ENCODE measurements around the gene MYO9A. TPM values are rescaled to one million over a fixed set of nuclear protein-coding genes. Genes with fewer than 3 reads are reported as not detected.
A peak's percentile ranks its signal among the peaks of the same experiment; 100 is the strongest.

The MYO9A gene
- total and polyA plus RNA-seq, 5 experiments from 2014 or later = 11.7 to 45.2 (median 13.3) TPM

DNA sequence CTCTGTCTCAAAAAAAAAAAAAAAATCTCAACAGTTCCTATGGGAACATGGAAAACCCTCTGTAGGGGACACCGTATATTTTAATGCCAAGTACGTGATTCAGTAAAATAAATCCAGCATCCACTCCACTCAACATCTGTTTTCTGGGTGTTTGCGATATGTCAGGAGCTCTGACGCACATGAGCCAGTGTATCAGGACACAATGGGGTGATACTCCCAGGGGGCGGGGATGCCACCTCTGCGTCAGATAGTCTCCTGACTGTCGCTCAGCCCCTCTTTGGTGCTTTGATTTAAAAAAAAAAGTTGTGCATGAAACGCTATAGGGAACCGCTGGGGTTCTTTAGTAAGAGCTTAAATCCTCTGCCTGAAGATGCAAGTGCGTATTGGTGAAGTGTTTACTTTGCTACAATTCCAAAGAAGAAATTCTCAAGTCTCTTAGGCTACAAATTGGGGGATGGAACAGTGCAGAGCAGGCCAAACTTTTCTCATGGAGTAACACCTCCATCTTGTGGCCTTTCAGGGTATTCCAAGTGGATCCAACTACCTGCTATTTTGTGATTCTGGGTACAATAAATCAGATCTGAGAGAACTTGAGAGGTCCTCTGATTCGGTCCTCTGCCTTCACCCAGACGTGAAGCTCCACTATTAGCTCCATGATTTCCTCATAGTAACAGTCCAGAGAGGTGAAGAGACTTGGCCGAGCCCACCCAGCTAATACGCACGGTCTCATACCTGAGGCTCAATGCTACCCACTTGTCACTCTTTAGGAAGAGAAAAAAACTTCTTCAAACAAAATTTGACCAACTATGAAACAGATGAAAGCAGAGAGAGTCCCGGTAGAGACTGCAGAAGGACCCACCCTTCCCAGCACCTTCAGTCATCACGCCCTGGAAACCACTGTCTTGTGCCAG lies 316.9 kb downstream of the MYO9A start:
- ATAC-seq (no peak), DNase-seq (peak in 2 of 10 donors; percentile 8 to 9)
- Mint-ChIP-seq H3K9me3 (peaks cover 0 to 2% (median 0%) of the 10 kb centered on the region in 9 donors), H3K27ac (no peak overlapping the region), H3K36me3 (no peaks in the 10 kb centered on the region), H3K4me3 (no peak overlapping the region), H3K4me1 (peaks cover 0 to 3% (median under 1%) of the 10 kb centered on the region in 4 donors), H3K27me3 (peaks cover 11 to 40% (median 28%) of the 10 kb centered on the region in 5 donors)
- POLR2A ChIA-PET = no interaction called here

DNA sequence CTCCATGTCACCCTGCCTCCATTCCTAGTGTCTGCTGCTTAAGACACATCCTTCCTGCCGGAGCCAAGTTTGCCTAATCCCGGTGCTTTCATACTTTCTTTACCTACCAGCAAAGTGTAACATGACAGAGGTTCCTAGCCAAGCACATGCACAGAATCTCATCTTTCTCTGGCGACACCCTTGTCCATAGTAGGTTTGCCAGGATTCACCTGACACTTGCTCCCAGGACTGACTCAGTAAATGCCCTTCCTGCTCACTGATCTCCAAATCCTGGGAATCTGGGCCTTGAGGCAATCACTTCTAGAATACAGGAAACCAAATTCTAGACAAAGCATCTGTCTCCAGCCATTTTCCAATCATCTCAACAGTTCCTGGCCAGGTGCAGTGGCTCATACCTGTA lies 317.8 kb downstream of the MYO9A start:
- H3K27ac Mint-ChIP-seq = no peak overlapping the region
- ATAC-seq = no peak
- peaks cover 0 to 2% (median under 1%) of the 10 kb centered on the region in 4 donors for H3K4me1 Mint-ChIP-seq
- H3K36me3 Mint-ChIP-seq = no peaks in the 10 kb centered on the region
- H3K27me3 Mint-ChIP-seq = peaks cover 11 to 40% (median 25%) of the 10 kb centered on the region in 5 donors
- H3K9me3 Mint-ChIP-seq = peaks cover 0 to 2% (median 0%) of the 10 kb centered on the region in 9 donors
- POLR2A ChIA-PET = no interaction called here
- DNase-seq = no peak
- H3K4me3 Mint-ChIP-seq = no peak overlapping the region

DNA sequence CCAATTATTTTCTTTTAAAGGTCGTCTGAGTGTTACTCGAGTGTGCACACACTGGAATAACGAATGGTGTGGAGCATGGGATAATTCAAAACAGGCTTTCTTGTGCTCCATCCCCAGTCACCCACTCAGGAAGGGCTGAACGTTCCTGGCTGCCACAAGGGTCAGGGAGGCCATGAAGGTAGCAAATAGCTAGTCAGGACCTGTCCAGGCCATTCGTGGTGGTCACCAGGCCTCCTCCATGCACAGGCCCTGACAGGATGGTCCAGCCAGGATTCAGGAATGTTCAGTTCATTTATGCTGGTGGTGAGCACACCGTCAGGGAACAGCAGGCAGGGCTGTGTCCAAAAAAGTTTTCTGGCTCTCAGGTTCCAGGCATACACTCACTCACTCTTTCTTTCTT lies 319.3 kb downstream of the MYO9A start:
- ATAC-seq (no peak), DNase-seq (no peak)
- Mint-ChIP-seq H3K27me3 (peaks cover 11 to 40% (median 25%) of the 10 kb centered on the region in 5 donors), H3K36me3 (no peaks in the 10 kb centered on the region), H3K27ac (peak overlapping the region in 1 of 10 donors; percentile 40), H3K4me3 (no peak overlapping the region), H3K4me1 (peaks cover 0 to 2% (median 0%) of the 10 kb centered on the region in 4 donors), H3K9me3 (peaks cover 0 to 4% (median 0%) of the 10 kb centered on the region in 9 donors)
- POLR2A ChIA-PET = no interaction called here

DNA sequence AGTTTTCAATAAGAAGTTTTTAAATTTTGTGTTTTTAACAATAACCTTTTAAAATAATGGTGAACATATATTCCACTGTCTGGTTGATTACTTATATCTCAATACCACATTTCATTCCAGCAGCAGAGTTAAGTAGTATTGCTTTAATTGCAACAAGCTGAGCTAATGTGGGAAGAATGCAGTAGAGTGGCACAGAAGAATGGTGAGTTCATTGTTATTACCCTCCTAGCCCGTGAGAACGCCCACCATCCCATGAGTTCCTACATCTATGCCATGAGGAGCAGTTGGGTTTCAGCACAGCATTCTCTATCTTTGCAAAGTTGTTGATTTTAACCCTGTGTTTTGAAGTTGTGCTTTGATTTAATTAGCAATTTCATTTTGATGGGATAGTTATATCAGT lies 325.4 kb downstream of the MYO9A start:
- Mint-ChIP-seq H3K27me3 (peaks cover 0 to 7% (median 0%) of the 10 kb centered on the region in 5 donors), H3K9me3 (peaks cover 0 to 2% (median 0%) of the 10 kb centered on the region in 9 donors), H3K4me1 (no peaks in the 10 kb centered on the region), H3K27ac (no peak overlapping the region), H3K4me3 (no peak overlapping the region), H3K36me3 (no peaks in the 10 kb centered on the region)
- ATAC-seq (no peak), DNase-seq (no peak)
- POLR2A ChIA-PET = no interaction called here

DNA sequence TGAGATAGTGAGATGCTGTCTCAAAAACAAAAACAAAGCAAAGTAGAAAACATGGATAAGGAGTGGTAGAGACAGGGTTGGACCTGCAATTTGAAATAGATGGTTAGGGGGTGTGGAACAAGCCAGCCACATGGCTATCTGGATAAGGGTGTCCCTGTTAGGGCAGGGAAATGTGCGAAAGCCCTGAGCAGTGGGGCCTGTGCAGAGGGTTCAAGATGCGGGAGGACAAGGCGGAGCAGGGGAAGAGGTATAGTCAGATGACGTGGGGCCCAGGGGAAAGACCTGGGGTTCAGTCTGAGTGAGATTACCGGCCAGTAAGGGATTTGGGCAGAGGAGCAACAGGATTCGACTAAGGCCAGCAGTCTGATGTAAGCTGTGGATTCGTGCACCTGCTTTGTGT lies 326.0 kb downstream of the MYO9A start:
- Mint-ChIP-seq H3K9me3 (peaks cover 0 to 2% (median 0%) of the 10 kb centered on the region in 9 donors), H3K4me1 (no peaks in the 10 kb centered on the region)
- POLR2A ChIA-PET = no interaction called here

DNA sequence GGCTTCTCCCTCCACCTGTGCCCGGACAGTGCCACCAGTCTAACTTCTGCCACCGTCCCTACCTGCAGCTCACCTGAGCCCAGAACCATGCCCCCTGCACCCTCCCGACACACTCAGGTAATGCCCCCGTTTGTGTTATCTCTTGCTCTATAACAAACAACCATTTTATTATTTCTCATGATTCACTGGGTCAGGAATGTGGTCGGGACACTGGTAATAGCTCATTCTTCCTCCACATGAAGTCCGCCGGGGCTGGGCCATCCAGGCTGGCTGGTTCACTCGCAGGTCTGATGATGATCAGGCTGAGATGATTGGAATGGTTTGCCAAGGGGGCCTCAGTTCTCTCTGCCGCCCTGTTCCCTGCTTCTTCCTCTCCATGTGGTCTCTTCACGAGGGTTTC lies 327.9 kb downstream of the MYO9A start:
- DNase-seq (no peak), ATAC-seq (no peak)
- peak overlapping the region in 1 of 10 donors; percentile 37 for H3K27ac Mint-ChIP-seq
- H3K4me3 Mint-ChIP-seq = no peak overlapping the region
- H3K36me3 Mint-ChIP-seq = no peaks in the 10 kb centered on the region
- H3K9me3 Mint-ChIP-seq = peaks cover 0 to 2% (median 0%) of the 10 kb centered on the region in 9 donors
- H3K27me3 Mint-ChIP-seq = peaks cover 0 to 21% (median 9%) of the 10 kb centered on the region in 5 donors
- POLR2A ChIA-PET = no interaction called here
- no peaks in the 10 kb centered on the region for H3K4me1 Mint-ChIP-seq

More for the DNA sequence above, 326.0 kb downstream of the MYO9A start:
- Mint-ChIP-seq H3K4me3 (no peak overlapping the region), H3K27me3 (peaks cover 0 to 7% (median under 1%) of the 10 kb centered on the region in 5 donors), H3K27ac (no peak overlapping the region), H3K36me3 (no peaks in the 10 kb centered on the region)
- ATAC-seq (no peak), DNase-seq (no peak)

DNA sequence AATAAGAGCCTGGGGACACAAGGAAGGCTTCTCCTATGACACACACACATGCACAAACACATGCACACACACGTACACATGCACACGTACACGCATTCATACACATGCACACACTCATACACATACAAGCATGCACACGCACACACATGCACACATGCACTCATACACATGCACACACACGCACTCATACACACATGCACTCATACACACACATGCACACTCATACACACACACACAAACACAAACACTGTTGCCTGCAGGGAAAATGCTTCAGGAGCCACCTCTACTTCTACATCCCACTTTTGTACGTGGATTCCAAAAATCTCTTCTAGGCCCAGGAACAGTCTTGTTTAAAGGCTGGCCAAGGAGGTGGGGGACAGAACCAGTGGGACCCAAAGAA lies 328.3 kb downstream of the MYO9A start:
- no peak for ATAC-seq
- Mint-ChIP-seq H3K9me3 (peaks cover 0 to 2% (median 0%) of the 10 kb centered on the region in 9 donors), H3K4me3 (no peak overlapping the region)

DNA sequence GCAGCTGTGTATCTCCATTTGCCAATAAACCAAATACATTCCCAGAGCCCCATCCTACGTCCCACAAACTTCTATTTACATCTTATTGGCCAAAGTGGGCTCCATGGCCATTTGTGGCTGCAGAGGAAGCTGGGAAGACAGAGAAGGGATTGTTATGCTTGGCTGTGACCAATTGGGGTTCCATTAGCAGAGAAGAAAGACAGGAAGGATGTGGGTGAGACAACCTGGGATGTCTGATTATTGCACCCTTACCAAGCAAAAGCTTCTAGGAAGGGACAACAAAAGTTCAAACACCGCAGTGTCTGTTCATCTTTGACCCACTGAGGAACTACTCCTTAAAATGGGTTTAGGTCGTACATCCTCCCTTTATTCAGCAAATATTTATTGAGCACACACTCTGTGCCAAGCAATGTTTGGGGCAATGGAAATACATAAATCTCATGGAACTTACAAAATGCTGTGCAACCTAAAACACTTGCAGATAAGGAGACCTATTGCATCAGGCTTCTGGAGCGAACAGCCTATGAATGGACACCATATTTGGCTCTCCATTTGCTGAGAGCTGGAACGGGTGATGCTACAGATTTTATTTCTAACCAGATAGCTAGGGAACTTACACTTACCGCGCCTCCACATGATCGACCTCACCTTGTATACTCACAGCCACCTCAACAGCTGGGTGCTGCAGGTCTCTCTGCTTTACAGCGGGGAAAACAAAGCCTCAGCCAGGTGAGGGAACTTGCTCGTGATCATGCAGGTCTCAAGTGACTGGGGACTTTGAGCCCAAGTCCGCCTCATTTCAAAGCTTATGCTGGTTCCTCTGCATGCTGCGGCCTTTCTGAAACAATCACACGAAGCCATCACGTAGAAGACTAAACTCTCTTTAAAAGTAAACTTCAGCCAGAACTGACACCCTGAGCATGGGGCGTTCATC lies 329.0 kb downstream of the MYO9A start:
- ATAC-seq (no peak), DNase-seq (no peak)
- peak overlapping the region in 1 of 10 donors; percentile 54 for H3K4me3 Mint-ChIP-seq
- peaks cover 0 to 1% (median 0%) of the 10 kb centered on the region in 9 donors for H3K9me3 Mint-ChIP-seq
- H3K4me1 Mint-ChIP-seq = no peaks in the 10 kb centered on the region
- no peaks in the 10 kb centered on the region for H3K36me3 Mint-ChIP-seq
- POLR2A ChIA-PET = no interaction called here
- peaks cover 4 to 30% (median 17%) of the 10 kb centered on the region in 5 donors for H3K27me3 Mint-ChIP-seq
- H3K27ac Mint-ChIP-seq = no peak overlapping the region

More for the DNA sequence above, 328.3 kb downstream of the MYO9A start:
- POLR2A ChIA-PET = no interaction called here
- DNase-seq = no peak
- Mint-ChIP-seq H3K36me3 (no peaks in the 10 kb centered on the region), H3K27me3 (peaks cover 4 to 26% (median 13%) of the 10 kb centered on the region in 5 donors), H3K4me1 (no peaks in the 10 kb centered on the region), H3K27ac (no peak overlapping the region)

DNA sequence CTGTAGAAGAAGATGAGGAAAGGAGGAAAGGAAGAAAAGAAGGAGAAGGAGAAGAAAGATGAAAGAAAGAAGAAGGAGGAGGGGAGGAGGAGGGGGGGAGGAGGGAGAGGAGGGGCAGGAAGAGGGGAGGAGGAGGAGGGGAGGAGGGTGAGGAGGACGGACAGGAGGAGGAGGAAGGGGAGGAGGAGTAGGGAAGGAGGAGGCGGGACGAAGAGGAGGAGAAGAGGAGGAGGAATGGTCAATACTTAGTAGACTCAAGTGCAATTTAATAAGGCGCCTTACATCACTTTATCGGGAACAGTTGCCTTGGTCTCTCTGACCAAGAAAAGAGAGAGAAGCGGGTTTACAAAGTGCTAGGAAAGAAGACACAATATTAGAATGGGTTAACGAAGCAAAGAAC lies 331.3 kb downstream of the MYO9A start:
- Mint-ChIP-seq H3K36me3 (no peaks in the 10 kb centered on the region), H3K9me3 (no peaks in the 10 kb centered on the region), H3K4me1 (no peaks in the 10 kb centered on the region), H3K4me3 (no peak overlapping the region), H3K27me3 (peaks cover 5 to 38% (median 18%) of the 10 kb centered on the region in 5 donors), H3K27ac (no peak overlapping the region)
- ATAC-seq = no peak
- no peak for DNase-seq
- POLR2A ChIA-PET = no interaction called here

DNA sequence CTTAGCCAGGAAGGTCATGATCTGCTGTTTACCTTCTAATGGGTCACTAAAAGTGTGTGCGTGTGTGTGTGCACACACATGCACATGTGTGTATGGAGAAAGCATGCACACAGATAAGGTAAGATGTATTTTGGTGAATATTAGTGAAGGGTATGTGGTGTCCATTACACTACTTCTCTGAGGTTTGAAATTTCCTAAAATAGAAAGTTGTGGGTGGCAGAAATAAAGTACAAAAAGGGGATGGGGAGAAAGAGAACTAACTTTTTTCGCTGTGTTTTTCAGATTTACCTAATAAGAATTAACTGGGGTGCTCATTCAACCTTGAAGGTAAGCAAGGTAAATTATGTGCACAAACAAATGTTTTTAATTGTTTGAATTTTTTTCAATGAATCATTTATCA lies 332.0 kb downstream of the MYO9A start:
- Mint-ChIP-seq H3K4me1 (no peaks in the 10 kb centered on the region), H3K27ac (no peak overlapping the region), H3K9me3 (no peaks in the 10 kb centered on the region), H3K4me3 (no peak overlapping the region), H3K36me3 (no peaks in the 10 kb centered on the region), H3K27me3 (peaks cover 9 to 44% (median 25%) of the 10 kb centered on the region in 5 donors)
- POLR2A ChIA-PET = no interaction called here
- ATAC-seq (no peak), DNase-seq (no peak)

DNA sequence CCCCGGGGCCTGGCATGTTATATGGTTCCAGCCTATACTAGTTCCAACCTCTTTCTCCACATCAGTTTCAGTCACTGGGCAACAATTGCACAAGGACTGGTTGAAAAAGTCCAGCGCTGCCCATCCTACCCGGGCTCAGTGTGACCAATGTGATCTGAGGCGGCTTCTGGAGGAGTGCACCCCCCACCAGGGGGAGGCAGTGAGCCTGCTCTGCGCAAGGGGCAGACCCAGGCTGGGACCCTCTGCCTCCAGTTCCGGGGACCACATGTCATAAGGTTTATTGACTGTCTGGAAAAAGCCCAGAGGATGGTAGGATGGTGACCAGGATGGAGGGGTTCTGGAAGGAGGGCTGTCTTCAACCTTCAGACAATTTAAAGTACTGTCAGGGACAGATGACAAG lies 333.2 kb downstream of the MYO9A start:
- DNase-seq (peak in 1 of 10 donors; percentile 7), ATAC-seq (no peak)
- Mint-ChIP-seq H3K27me3 (peaks cover 9 to 51% (median 23%) of the 10 kb centered on the region in 5 donors), H3K36me3 (no peaks in the 10 kb centered on the region), H3K4me1 (peaks cover 0 to 2% (median 0%) of the 10 kb centered on the region in 4 donors), H3K27ac (no peak overlapping the region), H3K9me3 (no peaks in the 10 kb centered on the region), H3K4me3 (no peak overlapping the region)
- POLR2A ChIA-PET = no interaction called here

DNA sequence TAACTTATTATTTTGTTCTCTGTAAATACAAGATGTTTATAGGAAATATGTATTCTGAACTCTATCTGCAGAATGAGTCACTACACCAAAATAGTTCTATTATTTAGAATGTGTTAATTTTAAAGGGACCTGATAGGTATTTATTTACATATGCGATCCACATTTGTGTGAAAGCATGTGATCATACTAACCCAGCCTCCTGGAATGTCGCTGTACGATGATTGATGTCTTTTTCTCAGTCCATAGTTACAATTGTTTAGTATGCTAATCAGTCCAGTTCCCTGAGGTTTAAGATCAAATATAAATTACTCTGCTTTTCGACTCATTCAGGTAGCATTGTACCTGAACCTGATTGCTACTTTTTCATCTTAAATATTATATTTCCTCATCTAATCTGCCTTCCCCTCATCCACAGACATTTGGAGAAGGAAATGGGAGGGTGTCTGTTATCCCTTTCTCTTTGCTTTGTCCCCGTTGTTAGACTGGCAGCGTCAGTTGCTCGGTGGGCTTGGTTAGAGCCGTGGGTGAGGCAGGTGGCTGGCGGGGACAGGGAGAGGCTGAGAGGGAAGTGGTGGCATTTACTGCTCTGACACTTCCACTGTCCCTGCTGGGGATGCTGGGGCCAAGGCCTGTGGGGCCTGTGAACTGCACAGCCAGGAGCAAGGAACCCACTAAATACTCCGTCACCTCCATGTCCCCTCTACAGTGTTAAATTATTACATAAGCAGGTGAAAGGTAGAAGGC lies 335.4 kb downstream of the MYO9A start:
- H3K27me3 Mint-ChIP-seq = peaks cover 9 to 51% (median 23%) of the 10 kb centered on the region in 5 donors
- DNase-seq (no peak), ATAC-seq (no peak)
- POLR2A ChIA-PET = no interaction called here
- H3K9me3 Mint-ChIP-seq = no peaks in the 10 kb centered on the region
- peak overlapping the region in 1 of 10 donors; percentile 29 for H3K27ac Mint-ChIP-seq
- no peak overlapping the region for H3K4me3 Mint-ChIP-seq
- peaks cover 0 to 2% (median 0%) of the 10 kb centered on the region in 4 donors for H3K4me1 Mint-ChIP-seq
- no peaks in the 10 kb centered on the region for H3K36me3 Mint-ChIP-seq
